ENCODE data around the gene KCNC4.

GRCh38 chr1:110224240-110224995, 14.3 kb downstream of the KCNC4 start:
- TF ChIP-seq CTCF (IDR thresholded peaks at IDR 0.05) (no peak), POLR2A (IDR thresholded peaks at IDR 0.05) (no peak)

Data from testis (tissue), 2 donors.